ENCODE data around the gene SPAG9.

SPAG9 gene

GRCh38 chr17:51165680-51166197 is 45.1 kb upstream of the SPAG9 start:
- TF ChIP-seq CTCF (conservative IDR thresholded peaks at IDR 0.05; ENCODE audit: low read depth): no peak
- peak; percentile 38 for DNase-seq (ENCODE audit: low spot score)
- POLR2A ChIA-PET (ENCODE audit: low non-redundant PET): no interaction called here
- CTCF ChIA-PET: no interaction called here
- peak overlapping the region; percentile 90 for H3K27ac ChIP-seq

GRCh38 chr17:51164911-51165679 is 44.4 kb upstream of the SPAG9 start:
- POLR2A ChIA-PET (ENCODE audit: low non-redundant PET): no interaction called here
- CTCF ChIA-PET: no interaction called here
- peak overlapping the region; percentile 90 for H3K27ac ChIP-seq
- no peak for TF ChIP-seq CTCF (conservative IDR thresholded peaks at IDR 0.05; ENCODE audit: low read depth)
- no peak for DNase-seq (ENCODE audit: low spot score)

DNA sequence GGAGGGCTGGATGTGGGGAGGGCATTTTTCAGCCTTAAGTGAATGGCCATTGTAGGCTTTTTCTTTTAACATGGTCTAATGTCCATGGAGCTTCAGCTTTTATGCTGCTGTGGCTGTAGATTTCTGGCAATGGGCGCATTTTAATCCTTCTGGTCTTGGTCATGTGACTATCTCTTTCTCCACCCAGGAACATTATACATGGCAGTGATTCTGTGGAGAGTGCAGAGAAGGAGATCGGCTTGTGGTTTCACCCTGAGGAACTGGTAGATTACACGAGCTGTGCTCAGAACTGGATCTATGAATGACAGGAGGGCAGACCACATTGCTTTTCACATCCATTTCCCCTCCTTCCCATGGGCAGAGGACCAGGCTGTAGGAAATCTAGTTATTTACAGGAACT is 40.9 kb upstream of the SPAG9 start:
- POLR2A ChIA-PET (ENCODE audit: low non-redundant PET): no interaction called here
- TF ChIP-seq CTCF (conservative IDR thresholded peaks at IDR 0.05; ENCODE audit: low read depth): no peak

DNA sequence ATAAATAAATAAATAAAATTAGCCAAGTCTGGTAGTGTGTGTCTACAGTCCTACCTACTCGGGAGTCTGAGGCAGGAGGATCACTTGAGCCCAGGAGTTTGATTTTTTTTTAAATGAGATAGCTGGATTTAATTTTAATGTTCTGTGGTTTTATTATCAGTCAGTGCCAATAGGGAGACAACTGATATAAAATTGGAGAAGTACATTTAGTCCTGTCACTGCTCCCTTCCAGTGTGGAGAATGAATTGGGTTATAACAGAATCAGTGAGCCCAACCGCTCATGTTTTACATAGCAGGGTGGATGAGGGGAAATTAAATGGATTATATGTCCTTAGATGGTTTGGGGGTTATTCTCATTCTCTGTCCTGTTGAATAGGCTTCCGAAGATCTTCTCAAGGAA is 38.9 kb upstream of the SPAG9 start:
- ChIA-PET CTCF (no interaction called here), POLR2A (ENCODE audit: low non-redundant PET) (no interaction called here)
- no peak for DNase-seq (ENCODE audit: low spot score)
- no peak for TF ChIP-seq CTCF (conservative IDR thresholded peaks at IDR 0.05; ENCODE audit: low read depth)
- H3K27ac ChIP-seq: no peak overlapping the region

More for the DNA sequence above, 40.9 kb upstream of the SPAG9 start:
- H3K27ac ChIP-seq: no peak overlapping the region
- CTCF ChIA-PET: no interaction called here
- DNase-seq (ENCODE audit: low spot score): no peak

DNA sequence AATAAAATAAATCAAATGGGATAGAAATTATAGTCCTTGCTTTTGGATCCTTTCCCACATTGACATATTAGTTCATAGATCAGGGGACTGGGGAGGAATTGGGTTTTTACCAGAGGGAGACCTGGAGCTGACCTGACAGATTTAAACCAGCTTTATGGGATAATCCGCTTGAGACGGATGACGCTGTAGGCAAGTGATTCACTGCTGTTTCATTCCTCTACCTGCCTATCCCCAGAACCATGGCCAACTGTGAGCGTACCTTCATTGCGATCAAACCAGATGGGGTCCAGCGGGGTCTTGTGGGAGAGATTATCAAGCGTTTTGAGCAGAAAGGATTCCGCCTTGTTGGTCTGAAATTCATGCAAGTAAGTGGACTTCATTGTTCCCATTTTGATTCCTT is 34.7 kb upstream of the SPAG9 start:
- DNase-seq (ENCODE audit: low spot score): no peak
- POLR2A ChIA-PET (ENCODE audit: low non-redundant PET): no interaction called here
- H3K27ac ChIP-seq: no peak overlapping the region
- no peak for TF ChIP-seq CTCF (conservative IDR thresholded peaks at IDR 0.05; ENCODE audit: low read depth)
- CTCF ChIA-PET: interaction anchor here (0.5 kb wide), 1 partner anchor 151 kb away, joined by 3 read pairs; no protein-coding TSS in a partner anchor

DNA sequence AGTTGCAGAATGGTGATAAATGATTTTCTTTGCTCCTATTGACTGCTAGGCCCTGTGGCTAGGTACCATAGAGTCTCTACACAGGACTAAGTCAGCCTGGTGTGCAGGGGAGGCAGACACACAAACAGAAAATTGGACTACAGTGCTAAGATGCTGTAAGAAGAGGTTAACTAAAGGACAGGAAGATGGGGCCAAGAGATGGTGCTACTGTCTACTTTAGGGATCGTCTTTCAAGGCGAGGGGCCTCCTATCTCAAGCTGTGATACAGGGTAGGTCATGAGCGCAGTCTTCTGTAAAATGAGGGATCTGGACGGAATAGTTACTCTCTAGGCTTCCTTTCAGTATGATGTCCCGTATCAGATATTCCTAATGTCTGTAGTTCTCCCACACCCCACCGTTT is 33.5 kb upstream of the SPAG9 start:
- H3K27ac ChIP-seq: peak overlapping the region; percentile 89
- CTCF ChIA-PET: no interaction called here
- POLR2A ChIA-PET (ENCODE audit: low non-redundant PET): no interaction called here
- no peak for DNase-seq (ENCODE audit: low spot score)
- TF ChIP-seq CTCF (conservative IDR thresholded peaks at IDR 0.05; ENCODE audit: low read depth): no peak

Data from RWPE1 (cell line).